Transverse colon (tissue), 4 donors: ENCODE results near the gene GHRHR.

ENCODE experiments used
- EP300 ChIP-seq: sonication (generic); formaldehyde crosslinking; IDR thresholded peaks from one replicate; pipeline ENCODE4 v1.6.1; 2017; ENCODE audit warnings: antibody characterized with exemption, low read depth
- POLR2A ChIP-seq: fragments of 450-650 bp; IDR thresholded peaks from one replicate; pipeline ENCODE4 v1.6.1; 2016; ENCODE audit warnings: antibody characterized with exemption, mild to moderate bottlenecking, moderate library complexity
- POLR2AphosphoS5 ChIP-seq, 3 donors: sonication (generic); formaldehyde crosslinking; IDR thresholded peaks; one replicate each; pipeline ENCODE4 v1.6.1; 2016; ENCODE audit warnings: antibody characterized with exemption in 3 of 3
- TF ChIP-seq, protein P1 (sequence below), 5 experiments: fragments of 200-600 bp in 3 of 5; fragments of 450-650 bp in 2 of 5; sonication (generic) in 3 of 5; IDR thresholded peaks; 1 replicate in 2 of 5; 2 replicates in 3 of 5; pipeline ENCODE4 v1.5.1; 2016 to 2017; ENCODE audit warnings: antibody characterized with exemption in 5 of 5, inconsistent platforms in 3 of 5, mild to moderate bottlenecking in 2 of 5, moderate library complexity in 1 of 5

DNA sequence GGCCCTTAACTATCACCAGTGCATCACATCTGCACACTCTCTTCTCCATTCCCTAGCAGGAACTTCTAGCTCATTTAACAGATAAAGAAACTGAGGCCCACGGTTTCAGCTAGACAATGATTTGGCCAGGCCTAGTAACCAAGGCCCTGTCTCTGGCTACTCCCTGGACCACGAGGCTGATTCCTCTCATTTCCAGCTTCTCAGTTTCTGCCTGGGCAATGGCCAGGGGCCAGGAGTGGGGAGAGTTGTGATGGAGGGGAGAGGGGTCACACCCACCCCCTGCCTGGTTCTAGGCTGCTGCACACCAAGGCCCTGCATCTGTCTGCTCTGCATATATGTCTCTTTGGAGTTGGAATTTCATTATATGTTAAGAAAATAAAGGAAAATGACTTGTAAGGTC is 38.6 kb upstream of the GHRHR start:
- TF ChIP-seq, protein P1, sequence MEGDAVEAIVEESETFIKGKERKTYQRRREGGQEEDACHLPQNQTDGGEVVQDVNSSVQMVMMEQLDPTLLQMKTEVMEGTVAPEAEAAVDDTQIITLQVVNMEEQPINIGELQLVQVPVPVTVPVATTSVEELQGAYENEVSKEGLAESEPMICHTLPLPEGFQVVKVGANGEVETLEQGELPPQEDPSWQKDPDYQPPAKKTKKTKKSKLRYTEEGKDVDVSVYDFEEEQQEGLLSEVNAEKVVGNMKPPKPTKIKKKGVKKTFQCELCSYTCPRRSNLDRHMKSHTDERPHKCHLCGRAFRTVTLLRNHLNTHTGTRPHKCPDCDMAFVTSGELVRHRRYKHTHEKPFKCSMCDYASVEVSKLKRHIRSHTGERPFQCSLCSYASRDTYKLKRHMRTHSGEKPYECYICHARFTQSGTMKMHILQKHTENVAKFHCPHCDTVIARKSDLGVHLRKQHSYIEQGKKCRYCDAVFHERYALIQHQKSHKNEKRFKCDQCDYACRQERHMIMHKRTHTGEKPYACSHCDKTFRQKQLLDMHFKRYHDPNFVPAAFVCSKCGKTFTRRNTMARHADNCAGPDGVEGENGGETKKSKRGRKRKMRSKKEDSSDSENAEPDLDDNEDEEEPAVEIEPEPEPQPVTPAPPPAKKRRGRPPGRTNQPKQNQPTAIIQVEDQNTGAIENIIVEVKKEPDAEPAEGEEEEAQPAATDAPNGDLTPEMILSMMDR (IDR thresholded peaks at IDR 0.05), result no peak
- no peak for TF ChIP-seq POLR2AphosphoS5 (IDR thresholded peaks at IDR 0.05)
- TF ChIP-seq POLR2A, result no peak
- no peak for TF ChIP-seq EP300
